Stromal cell of bone marrow (primary cell): ENCODE data around the gene OR51B4.
"Not testable (repeated sequence)": the region's sequence is repeated elsewhere in the genome, so short reads cannot be mapped to it uniquely, and the experiment has no call there.

Source experiments
- DNase-seq: peaks from one replicate; pipeline ENCODE4 v3.0.0-alpha.2; 2012; ENCODE audit warnings: low read depth

The OR51B4 gene

GRCh38 chr11:5301846-5302245 lies at the start of gene OR51B4:
OR51B4 (minus strand) TSS chr11:5301946; CDS start chr11:5301946, 0 bp downstream.
- no peak for DNase-seq

- DNase-seq: no peak
Measured at GRCh38 chr11:5351208-5351607, 49.5 kb upstream of the OR51B4 start, which contains the start of gene OR51B6. OR51B6 (plus strand) TSS chr11:5351508; CDS start chr11:5351508, 0 bp downstream.

- no peak for DNase-seq
Measured at GRCh38 chr11:5349550-5349949, 47.8 kb upstream of the OR51B4 start.

GRCh38 chr11:5348551-5349194 lies 46.9 kb upstream of the OR51B4 start:
- no peak for DNase-seq

- DNase-seq: no peak
Measured at GRCh38 chr11:5345831-5346230, 44.1 kb upstream of the OR51B4 start.

- no peak for DNase-seq
Measured at GRCh38 chr11:5343474-5344335, 42.0 kb upstream of the OR51B4 start, which contains the start of gene OR51B5. OR51B5 (minus strand) TSS chr11:5343524; CDS start chr11:5343524, 0 bp downstream.

GRCh38 chr11:5339771-5340322 lies 38.1 kb upstream of the OR51B4 start:
- no peak for DNase-seq

- not testable (repeated sequence) for DNase-seq
Measured at GRCh38 chr11:5337253-5337652, 35.5 kb upstream of the OR51B4 start.

- DNase-seq: no peak
Measured at GRCh38 chr11:5336331-5336730, 34.6 kb upstream of the OR51B4 start.

- DNase-seq: no peak
Measured at GRCh38 chr11:5335170-5335569, 33.4 kb upstream of the OR51B4 start.

GRCh38 chr11:5324197-5324596 lies 22.5 kb upstream of the OR51B4 start, which contains the start of gene OR51B2:
OR51B2 (minus strand) TSS chr11:5324297; CDS start chr11:5324297, 0 bp downstream.
- no peak for DNase-seq

- DNase-seq: no peak
Measured at GRCh38 chr11:5317292-5317691, 15.5 kb upstream of the OR51B4 start.

- DNase-seq: not testable (repeated sequence)
Measured at GRCh38 chr11:5313326-5314023, 11.7 kb upstream of the OR51B4 start.

- DNase-seq: no peak
Measured at GRCh38 chr11:5310423-5310822, 8.7 kb upstream of the OR51B4 start.

- no peak for DNase-seq
Measured at GRCh38 chr11:5307256-5308019, 5.7 kb upstream of the OR51B4 start.

GRCh38 chr11:5304046-5304445 lies 2.3 kb upstream of the OR51B4 start:
- DNase-seq: no peak

- DNase-seq: no peak
Measured at GRCh38 chr11:5303626-5304025, 1.9 kb upstream of the OR51B4 start.

- no peak for DNase-seq
Measured at GRCh38 chr11:5300251-5300650, 1.5 kb downstream of the OR51B4 start.

GRCh38 chr11:5298451-5298850 lies 3.3 kb downstream of the OR51B4 start:
- no peak for DNase-seq

- no peak for DNase-seq
Measured at GRCh38 chr11:5297721-5298323, 3.9 kb downstream of the OR51B4 start.
